HG02885 (cell line): ENCODE data around the gene MAPKAPK2.
"Not testable (repeated sequence)": the region's sequence is repeated elsewhere in the genome, so short reads cannot be mapped to it uniquely, and the experiment has no call there.

ENCODE experiments used
- ATAC-seq: cut with Tn5 transposase; IDR thresholded peaks from one replicate; pipeline ENCODE4 v1.9.1; 2021; ENCODE audit warnings: mild to moderate bottlenecking; ENCODE audit not compliant: unreplicated experiment, poor library complexity

MAPKAPK2 gene

GRCh38 chr1:206765771-206766170 is 81.1 kb downstream of the MAPKAPK2 start:
- not testable (repeated sequence) for ATAC-seq

- ATAC-seq, result peak; percentile 60
Observed at GRCh38 chr1:206766251-206766856, 81.6 kb downstream of the MAPKAPK2 start.

GRCh38 chr1:206768472-206769303 is 84.0 kb downstream of the MAPKAPK2 start:
- ATAC-seq, result peak; percentile 1

- ATAC-seq, result peak; percentile 81
Observed at GRCh38 chr1:206769304-206769731, 84.6 kb downstream of the MAPKAPK2 start.

- no peak for ATAC-seq
Observed at GRCh38 chr1:206770531-206771337, 86.0 kb downstream of the MAPKAPK2 start, which contains the start of gene IL19. Gene IL19, plus strand, starts transcription at chr1:206770773. Its CDS starts 65,890 bp downstream, at chr1:206836663.

GRCh38 chr1:206771338-206771692 is 86.6 kb downstream of the MAPKAPK2 start:
- ATAC-seq, result no peak

GRCh38 chr1:206772243-206772937 is 87.7 kb downstream of the MAPKAPK2 start, which contains the start of gene IL10:
Gene IL10, minus strand, starts transcription at chr1:206772494. Its CDS starts 59 bp downstream, at chr1:206772435.
- no peak for ATAC-seq

GRCh38 chr1:206774093-206774492 is 89.4 kb downstream of the MAPKAPK2 start:
- ATAC-seq, result no peak

GRCh38 chr1:206776229-206776628 is 91.5 kb downstream of the MAPKAPK2 start:
- ATAC-seq, result no peak

GRCh38 chr1:206778031-206778430 is 93.3 kb downstream of the MAPKAPK2 start:
- no peak for ATAC-seq

- not testable (repeated sequence) for ATAC-seq
Observed at GRCh38 chr1:206778911-206779310, 94.2 kb downstream of the MAPKAPK2 start.

GRCh38 chr1:206779638-206780037 is 94.9 kb downstream of the MAPKAPK2 start:
- ATAC-seq, result no peak

GRCh38 chr1:206782448-206782847 is 97.7 kb downstream of the MAPKAPK2 start:
- peak; percentile 64 for ATAC-seq

- ATAC-seq, result no peak
Observed at GRCh38 chr1:206783506-206783905, 98.8 kb downstream of the MAPKAPK2 start.
